AG04449 (cell line): ENCODE data around the gene ILK.

Source experiments
- CTCF ChIA-PET: fragments of 350-600 bp; formaldehyde crosslinking; extraction: SDS; loops from one replicate; lab custom pipeline; 2021; ENCODE audit warnings: antibody characterized with exemption; lab: Yijun Ruan, JAX
- POLR2A ChIA-PET: fragments of 400-600, 350-600 bp; formaldehyde crosslinking; extraction: SDS; loops from one replicate; lab custom pipeline; 2020; ENCODE audit warnings: antibody characterized with exemption, inconsistent platforms; lab: Yijun Ruan, JAX
- DNase-seq: peaks from one replicate; pipeline ENCODE4 v3.0.0-alpha.2; 2010; ENCODE audit warnings: low read depth, low spot score
- H3K4me3 ChIP-seq: 2 replicates; pipeline ENCODE4 v1.5.1; 2011; ENCODE audit warnings: low read depth, mild to moderate bottlenecking, control low read depth, low read length
- TF ChIP-seq, protein P1 (sequence below): IDR thresholded peaks from one replicate; pipeline ENCODE4 v1.5.1; 2011; ENCODE audit warnings: mild to moderate bottlenecking, moderate library complexity, low read length, control low read depth, inconsistent platforms; ENCODE audit not compliant: insufficient read depth; ENCODE audit errors: missing control alignments

Gene ILK

DNA sequence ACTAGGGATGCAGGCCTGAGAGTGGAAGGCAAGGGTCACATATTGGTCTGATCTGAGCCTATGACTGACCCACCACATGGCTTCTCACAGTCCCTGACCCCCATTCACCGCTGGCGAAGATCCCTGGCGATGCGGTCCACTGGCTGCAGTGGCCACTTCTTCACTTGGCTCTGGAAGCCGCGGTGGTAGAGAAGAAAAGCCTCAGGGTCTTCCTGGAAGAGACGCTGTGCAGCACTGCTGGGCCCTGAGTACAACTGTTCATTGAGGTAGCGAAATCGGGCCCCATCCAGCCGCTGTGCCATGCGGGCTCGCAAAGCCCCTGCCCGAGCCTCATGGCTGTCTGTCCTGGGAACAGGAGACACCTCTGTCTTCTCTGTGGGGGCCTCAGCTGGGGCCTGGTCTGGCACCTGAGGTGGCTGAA is 2.5 kb upstream of the ILK start:
- no peak overlapping the region for H3K4me3 ChIP-seq
- TF ChIP-seq, protein P1, sequence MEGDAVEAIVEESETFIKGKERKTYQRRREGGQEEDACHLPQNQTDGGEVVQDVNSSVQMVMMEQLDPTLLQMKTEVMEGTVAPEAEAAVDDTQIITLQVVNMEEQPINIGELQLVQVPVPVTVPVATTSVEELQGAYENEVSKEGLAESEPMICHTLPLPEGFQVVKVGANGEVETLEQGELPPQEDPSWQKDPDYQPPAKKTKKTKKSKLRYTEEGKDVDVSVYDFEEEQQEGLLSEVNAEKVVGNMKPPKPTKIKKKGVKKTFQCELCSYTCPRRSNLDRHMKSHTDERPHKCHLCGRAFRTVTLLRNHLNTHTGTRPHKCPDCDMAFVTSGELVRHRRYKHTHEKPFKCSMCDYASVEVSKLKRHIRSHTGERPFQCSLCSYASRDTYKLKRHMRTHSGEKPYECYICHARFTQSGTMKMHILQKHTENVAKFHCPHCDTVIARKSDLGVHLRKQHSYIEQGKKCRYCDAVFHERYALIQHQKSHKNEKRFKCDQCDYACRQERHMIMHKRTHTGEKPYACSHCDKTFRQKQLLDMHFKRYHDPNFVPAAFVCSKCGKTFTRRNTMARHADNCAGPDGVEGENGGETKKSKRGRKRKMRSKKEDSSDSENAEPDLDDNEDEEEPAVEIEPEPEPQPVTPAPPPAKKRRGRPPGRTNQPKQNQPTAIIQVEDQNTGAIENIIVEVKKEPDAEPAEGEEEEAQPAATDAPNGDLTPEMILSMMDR: no peak
- ChIA-PET POLR2A (no interaction called here), CTCF (no interaction called here)
- DNase-seq: no peak

DNA sequence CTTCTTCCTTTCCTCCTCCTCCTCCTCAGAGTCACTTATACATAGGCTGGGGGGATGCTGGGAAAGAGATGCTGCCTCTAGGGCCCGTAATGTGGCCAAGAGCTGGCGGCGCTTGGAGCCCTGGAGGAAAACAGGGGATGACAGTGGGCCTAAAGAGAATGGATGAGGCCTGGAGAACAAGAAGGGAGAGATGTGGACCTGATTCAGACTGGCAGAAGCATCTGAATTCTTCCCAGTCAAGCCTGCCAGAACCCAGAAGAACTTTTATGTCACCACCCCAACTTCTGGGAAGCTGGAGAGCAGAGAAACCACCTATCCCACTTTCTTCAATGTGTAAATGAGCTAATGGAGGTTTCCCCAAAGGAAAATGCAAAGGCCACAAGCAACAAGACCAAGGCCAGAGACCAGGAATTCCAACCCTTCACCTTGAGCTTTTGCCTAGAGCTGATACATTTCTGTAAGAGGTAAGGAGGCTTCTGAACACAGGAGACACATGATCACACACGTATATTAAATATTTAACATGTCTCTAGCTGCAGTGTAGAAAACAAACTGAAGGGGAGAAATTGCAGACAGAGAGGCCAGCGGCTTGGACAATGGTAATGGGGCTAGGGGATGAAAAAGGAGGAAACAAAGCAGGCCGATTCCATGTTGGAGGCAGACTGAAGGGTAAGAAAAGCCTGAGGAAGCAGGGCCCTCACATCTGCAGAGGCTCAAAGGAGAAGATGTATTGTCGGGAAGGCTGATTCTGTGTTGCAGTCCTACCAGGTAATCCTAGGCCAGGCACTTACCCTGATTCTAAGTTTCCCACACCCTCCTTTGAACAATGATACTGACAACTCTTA is 1.3 kb upstream of the ILK start:
- TF ChIP-seq, protein P1: no peak
- ChIA-PET CTCF (interaction anchor here (0.7 to 1.3 kb wide), 6 partner anchors 10 to 80 kb away, joined by 3 to 5 read pairs (median 3); no protein-coding TSS in a partner anchor), POLR2A (interaction anchor here (1.1 to 1.2 kb wide), 2 partner anchors 10 to 121 kb away, joined by 4 read pairs; partner anchors contain the start of genes ARFIP2, TAF10 and TIMM10B)
- no peak for DNase-seq
- peak overlapping the region; percentile 97 for H3K4me3 ChIP-seq

DNA sequence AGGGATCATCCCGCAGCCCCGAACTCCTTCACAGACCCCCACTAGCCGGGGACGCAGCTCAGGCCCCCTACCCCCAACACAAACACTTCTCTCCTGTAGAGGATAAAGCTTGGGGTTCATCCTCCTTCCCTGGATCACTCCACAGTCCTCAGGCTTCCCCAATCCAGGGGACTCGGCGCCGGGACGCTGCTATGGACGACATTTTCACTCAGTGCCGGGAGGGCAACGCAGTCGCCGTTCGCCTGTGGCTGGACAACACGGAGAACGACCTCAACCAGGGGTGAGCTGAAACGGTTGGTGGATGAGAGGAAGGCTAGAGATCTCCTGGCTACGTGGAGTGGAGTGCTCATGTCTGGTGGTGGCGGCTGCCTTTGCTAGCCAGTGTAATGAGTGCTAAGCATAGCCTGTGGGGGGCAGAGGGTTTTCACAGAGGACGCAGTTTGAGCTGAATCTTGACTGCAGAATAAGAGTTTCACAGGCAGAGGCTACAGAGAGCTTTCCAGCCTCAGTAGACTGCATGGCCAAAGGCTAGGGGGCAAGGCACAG is 580 bp downstream of the ILK start:
- POLR2A ChIA-PET: interaction anchor here (0.7 to 1.0 kb wide), 5 partner anchors 13 to 123 kb away, joined by 3 to 4 read pairs (median 3); partner anchors contain the start of genes ARFIP2, TIMM10B and TPP1

DNA sequence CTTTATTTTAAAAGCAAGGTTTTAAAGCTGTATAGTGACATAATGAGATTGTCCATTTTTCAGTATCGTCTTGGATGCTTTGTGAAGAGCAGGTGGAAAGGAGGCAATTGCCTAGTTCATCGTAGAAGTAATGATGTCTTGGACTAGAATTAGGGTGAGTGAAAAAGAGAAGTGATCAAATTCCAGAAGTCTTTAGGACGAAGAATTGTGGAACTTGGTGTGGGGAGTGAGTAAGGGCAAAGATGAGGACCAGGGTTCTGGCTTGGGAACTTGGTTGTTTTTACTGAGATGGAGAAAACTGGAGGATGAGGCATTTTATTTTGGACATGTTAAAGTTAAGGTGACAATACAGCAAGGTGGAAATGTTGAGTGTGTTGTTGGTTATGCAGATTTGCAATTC is 1.2 kb downstream of the ILK start:
- POLR2A ChIA-PET: interaction anchor here (0.7 to 1.0 kb wide), 3 partner anchors 14 to 124 kb away, joined by 3 to 4 read pairs (median 4); partner anchors contain the start of genes ARFIP2, TIMM10B and TPP1
- H3K4me3 ChIP-seq: peak overlapping the region; percentile 97
- CTCF ChIA-PET: interaction anchor here (0.6 to 4.4 kb wide), 18 partner anchors 8 to 1043 kb away, joined by 3 to 19 read pairs (median 4); partner anchors contain the start of genes MRPL17 and TPP1
- TF ChIP-seq, protein P1: no peak
- no peak for DNase-seq

More for the DNA sequence above, 580 bp downstream of the ILK start:
- H3K4me3 ChIP-seq: peak overlapping the region; percentile 97
- no peak for DNase-seq
- TF ChIP-seq, protein P1: peak; percentile 32
- CTCF ChIA-PET: interaction anchor here (0.9 to 4.4 kb wide), 16 partner anchors 9 to 241 kb away, joined by 3 to 19 read pairs (median 4); partner anchors contain the start of genes MRPL17 and TPP1

DNA sequence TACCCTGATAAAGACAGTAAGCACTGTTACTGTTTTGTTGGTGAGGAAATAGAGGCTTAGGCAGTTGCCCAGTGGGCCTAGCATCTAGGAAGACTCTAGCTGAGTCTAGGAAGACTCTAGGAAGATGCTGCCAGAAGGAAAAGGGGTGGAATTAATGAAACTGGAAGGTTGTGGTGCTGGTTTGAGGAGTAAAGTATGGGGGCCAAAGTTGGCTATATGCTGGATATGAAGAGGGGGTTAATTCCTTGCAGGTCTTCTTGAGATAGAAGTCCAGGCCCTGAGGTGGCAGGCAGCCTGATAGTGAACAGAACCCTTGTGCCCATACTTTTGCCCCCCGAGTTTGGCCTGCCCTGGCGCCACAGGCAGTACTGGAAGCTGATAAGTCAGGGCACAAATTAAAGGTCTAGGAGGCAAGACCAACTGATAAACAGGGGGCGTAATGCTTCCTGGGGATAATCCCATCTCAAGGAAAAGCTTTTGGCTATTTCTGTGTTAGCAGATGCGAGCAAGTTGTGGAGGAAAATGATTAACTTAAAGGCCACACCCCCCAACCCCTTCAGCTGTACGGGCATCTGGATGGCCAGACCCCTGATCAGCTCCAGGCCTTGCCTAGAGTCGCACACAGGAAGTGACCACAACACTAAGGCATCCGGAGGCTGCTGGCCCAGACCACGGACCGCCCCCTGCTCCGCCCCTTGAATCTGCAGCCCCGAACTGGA is 3.1 kb downstream of the ILK start:
- ChIA-PET POLR2A (interaction anchor here (0.6 to 1.2 kb wide), 5 partner anchors 12 to 227 kb away, joined by 3 to 9 read pairs (median 3); partner anchors contain the start of genes MRPL17 and TPP1), CTCF (interaction anchor here (1.4 to 4.4 kb wide), 7 partner anchors 12 to 229 kb away, joined by 3 to 19 read pairs (median 4); partner anchors contain the start of genes MRPL17 and TPP1)
- DNase-seq: peak; percentile 68
- TF ChIP-seq, protein P1: no peak
- H3K4me3 ChIP-seq: peak overlapping the region; percentile 40
